Adrenal gland (tissue), 12 donors: ENCODE data around the gene TST. TPM values are rescaled to one million over a fixed set of nuclear protein-coding genes. Genes with fewer than 3 reads are reported as not detected.

ENCODE experiments used
- DNase-seq, 7 donors: peaks; one replicate each; pipeline ENCODE4 v3.0.0-alpha.2; 2019 to 2020
- H3K27ac ChIP-seq, 5 donors: fragments of 200-600 bp; sonication (generic) in 4 of 5; 1 replicate in 3 of 5; 2 replicates in 2 of 5; pipeline versions ENCODE4 v1.5.1 to v1.8.0; 2016 to 2020; ENCODE audit warnings: mild to moderate bottlenecking in 1 of 5
- H3K27me3 ChIP-seq: fragments of 200-600 bp; 2 replicates; pipeline ENCODE4 v1.8.0; 2021
- H3K36me3 ChIP-seq, 2 donors: fragments of 200-600 bp; replicated peaks in 1 of 2; 1 replicate in 1 of 2; 2 replicates in 1 of 2; pipeline versions ENCODE4 v1.5.1 to v1.8.0; 2018 to 2022
- H3K4me1 ChIP-seq, 2 donors: fragments of 200-600 bp; replicated peaks in 1 of 2; 1 replicate in 1 of 2; 2 replicates in 1 of 2; pipeline versions ENCODE4 v1.5.1 to v1.8.0; 2018 to 2021
- H3K4me3 ChIP-seq, 4 donors: fragments of 200-600 bp; sonication (generic) in 3 of 4; one replicate each; pipeline ENCODE4 v1.5.1; 2016 to 2018
- H3K9me3 ChIP-seq, 3 donors: fragments of 200-600 bp; sonication (generic) in 1 of 3; replicated peaks in 1 of 3; 1 replicate in 2 of 3; 2 replicates in 1 of 3; pipeline versions ENCODE4 v1.5.1 to v1.8.0; 2016 to 2021
- POLR2A ChIP-seq, 2 donors: fragments of 450-650 bp; IDR thresholded peaks; one replicate each; pipeline ENCODE4 v1.6.1; 2017; ENCODE audit warnings: antibody characterized with exemption in 2 of 2, mild to moderate bottlenecking in 2 of 2, moderate library complexity in 1 of 2
- WGBS, 4 donors: extraction: QIAGEN DNeasy Blood & Tissue Kit in 2 of 4; methylation state at CpG; one replicate each; pipeline versions ENCODE4 v1.1.5 to v1.1.7; 2013 to 2017; 5-methylcytosine and 5-hydroxymethylcytosine counted together
- intact Hi-C, 2 donors: fragments of 100-400 bp; cut with DNase I; formaldehyde crosslinking; loops; one replicate each; pipeline versions ENCODE4 v1.14.1 to v1.15.0; 2022 to 2023
- polyA plus RNA-seq, 3 donors: library from polyadenylated mRNA; stranded (reverse); fragments of 200-250 nt in 2 of 3; fragments of 350-450 nt in 1 of 3; fragmentation: Illumina TruSeq in 1 of 3; extraction: RNeasy Lipid Tissue Mini Kit (QIAGEN cat#74804) in 1 of 3; gene quantifications; one replicate each; pipeline ENCODE4 v1.2.3, GENCODE V29; 2013 to 2014
- total RNA-seq, 9 donors: library from RNA; depleted of rRNA in 4 of 9; stranded (reverse); fragments of >200 nt in 4 of 9; fragments of 120-200 nt in 1 of 9; fragmentation: NEBNext Ultra II Directional in 1 of 9; extraction: Animal tissue kit (Norgen Biotek cat#: 25700) in 1 of 9; gene quantifications; one replicate each; pipeline versions ENCODE4 v1.1.0 to v1.2.4, GENCODE V29; 2013 to 2023
- TF ChIP-seq, protein P1 (sequence below), 6 experiments: fragments of 450-650 bp in 4 of 6; fragments of 200-600 bp in 2 of 6; sonication (generic) in 1 of 6; IDR thresholded peaks; 1 replicate in 5 of 6; 2 replicates in 1 of 6; pipeline versions ENCODE4 v1.5.1 to v1.8.0; 2016 to 2021; ENCODE audit warnings: antibody characterized with exemption in 6 of 6, mild to moderate bottlenecking in 2 of 6, moderate library complexity in 1 of 6
- donor health status: healthy with polysubstance abuse.
- donor health status: Bipolar disorder and iron deficiency.
- donor health status: DM: yes; HTN: yes; CAD: no.
- donor health status: DM: no; HTN: no; CAD: no.
- donor health status: DM: no; HTN: no; CAD: no.
- donor health status: DM: yes; HTN: yes; CAD: no.

Gene TST
- total and polyA plus RNA-seq, 12 donors = 49.7 to 484 (median 195) TPM

DNA sequence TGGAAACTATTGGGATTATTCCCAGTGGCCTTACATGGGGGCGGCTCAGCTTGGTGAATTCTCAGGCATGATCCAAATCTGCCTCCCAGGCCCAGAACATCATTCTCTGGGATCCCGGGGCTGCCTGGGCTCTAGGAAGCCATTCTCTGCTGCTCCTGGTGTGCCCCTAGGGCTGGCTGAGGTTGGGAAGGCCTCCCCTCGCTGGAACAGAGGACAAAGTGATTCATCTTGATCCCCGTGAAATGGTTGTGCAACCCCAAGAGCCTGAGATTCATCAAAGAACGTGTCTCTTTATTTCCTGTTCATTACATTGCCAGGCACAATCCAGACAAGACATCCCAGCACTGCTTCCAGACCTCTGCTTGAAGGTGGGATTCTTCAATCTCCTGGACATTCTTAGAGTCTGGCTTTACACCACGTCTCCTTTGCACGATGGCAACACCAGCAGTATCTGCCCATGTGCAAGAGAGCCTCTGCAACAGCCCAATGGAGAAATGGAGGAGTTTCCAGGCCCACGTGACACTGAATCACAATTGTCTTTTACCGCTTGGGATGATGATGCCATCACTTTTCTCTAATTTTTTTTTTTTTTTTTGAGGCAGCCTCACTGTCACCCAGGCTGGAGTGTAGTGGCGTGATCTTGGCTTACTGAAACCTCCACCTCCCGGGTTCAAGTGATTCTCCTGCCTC is 52.3 kb downstream of the TST start:
- Histone ChIP-seq H3K27me3 (no peaks in the 10 kb centered on the region), H3K9me3 (no peaks in the 10 kb centered on the region)

DNA sequence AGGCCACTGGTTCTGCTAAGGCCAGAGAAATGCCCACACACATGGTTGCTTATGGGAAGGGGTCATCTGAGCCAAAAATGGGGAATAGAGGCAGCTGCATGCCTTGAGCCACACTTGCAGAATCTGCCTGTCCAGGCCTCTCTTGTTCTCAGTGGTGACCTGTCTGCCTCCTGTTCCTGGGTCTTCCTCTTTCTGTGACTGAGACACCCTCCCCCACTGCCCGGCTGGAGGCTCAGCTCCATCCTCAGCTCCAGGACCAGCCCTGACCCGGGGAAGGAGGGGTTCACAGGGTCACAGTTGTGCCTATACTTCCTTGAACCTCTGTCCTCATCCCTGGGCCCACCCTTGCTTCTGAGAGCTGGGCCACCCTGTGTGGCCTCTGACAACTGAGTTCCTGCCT is 53.6 kb downstream of the TST start:
- H3K27ac ChIP-seq = no peak overlapping the region
- intact Hi-C loops = no loop called here
- H3K9me3 ChIP-seq = no peaks in the 10 kb centered on the region
- peaks cover 4 to 14% of the 10 kb centered on the region in 2 donors for H3K4me1 ChIP-seq
- no peaks in the 10 kb centered on the region for H3K27me3 ChIP-seq
- WGBS, 4 donors = 62 to 75% (median 69%) methylated on average over 2 of the region's 2 CpGs
- DNase-seq = no peak
- no peak overlapping the region for H3K4me3 ChIP-seq
- TF ChIP-seq, protein P1, sequence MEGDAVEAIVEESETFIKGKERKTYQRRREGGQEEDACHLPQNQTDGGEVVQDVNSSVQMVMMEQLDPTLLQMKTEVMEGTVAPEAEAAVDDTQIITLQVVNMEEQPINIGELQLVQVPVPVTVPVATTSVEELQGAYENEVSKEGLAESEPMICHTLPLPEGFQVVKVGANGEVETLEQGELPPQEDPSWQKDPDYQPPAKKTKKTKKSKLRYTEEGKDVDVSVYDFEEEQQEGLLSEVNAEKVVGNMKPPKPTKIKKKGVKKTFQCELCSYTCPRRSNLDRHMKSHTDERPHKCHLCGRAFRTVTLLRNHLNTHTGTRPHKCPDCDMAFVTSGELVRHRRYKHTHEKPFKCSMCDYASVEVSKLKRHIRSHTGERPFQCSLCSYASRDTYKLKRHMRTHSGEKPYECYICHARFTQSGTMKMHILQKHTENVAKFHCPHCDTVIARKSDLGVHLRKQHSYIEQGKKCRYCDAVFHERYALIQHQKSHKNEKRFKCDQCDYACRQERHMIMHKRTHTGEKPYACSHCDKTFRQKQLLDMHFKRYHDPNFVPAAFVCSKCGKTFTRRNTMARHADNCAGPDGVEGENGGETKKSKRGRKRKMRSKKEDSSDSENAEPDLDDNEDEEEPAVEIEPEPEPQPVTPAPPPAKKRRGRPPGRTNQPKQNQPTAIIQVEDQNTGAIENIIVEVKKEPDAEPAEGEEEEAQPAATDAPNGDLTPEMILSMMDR (IDR thresholded peaks at IDR 0.05) = no peak
- TF ChIP-seq POLR2A (IDR thresholded peaks at IDR 0.05) = no peak
- no peaks in the 10 kb centered on the region for H3K36me3 ChIP-seq

More for the DNA sequence above, 52.3 kb downstream of the TST start:
- intact Hi-C loops = no loop called here
- Histone ChIP-seq H3K4me3 (no peak overlapping the region), H3K27ac (peak overlapping the region in 1 of 5 donors; percentile 40), H3K36me3 (no peaks in the 10 kb centered on the region), H3K4me1 (peaks cover 4 to 14% of the 10 kb centered on the region in 2 donors)
- TF ChIP-seq POLR2A (IDR thresholded peaks at IDR 0.05) = no peak
- TF ChIP-seq, protein P1 (IDR thresholded peaks at IDR 0.05) = no peak
- peak in 1 of 7 donors; percentile 43 for DNase-seq
- 71 to 79% (median 76%) methylated on average over 11 of the region's 11 CpGs for WGBS, 4 donors

DNA sequence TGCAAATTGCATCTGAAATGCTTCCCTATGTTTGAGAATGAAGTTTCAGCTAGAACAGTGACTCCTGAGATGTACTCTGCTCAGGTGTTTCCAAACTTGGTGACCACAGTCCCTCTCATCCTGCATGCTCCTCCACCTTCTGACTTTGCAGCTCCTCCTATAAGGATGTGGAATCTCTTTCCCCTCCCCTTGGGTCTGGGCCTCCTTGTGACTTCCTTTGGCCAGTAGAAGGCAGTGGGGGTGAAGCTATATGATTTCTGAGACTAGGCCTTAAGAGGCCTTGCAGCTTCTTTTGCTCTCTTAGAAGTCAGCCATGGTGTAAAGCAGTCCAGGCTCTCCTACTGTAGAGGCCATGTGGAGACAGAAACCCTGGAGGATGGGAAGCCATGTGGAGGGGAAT is 55.1 kb downstream of the TST start:
- H3K4me1 ChIP-seq = peaks cover 0 to 2% of the 10 kb centered on the region in 2 donors
- TF ChIP-seq, protein P1 (IDR thresholded peaks at IDR 0.05) = no peak
- TF ChIP-seq POLR2A (IDR thresholded peaks at IDR 0.05) = no peak
- peaks cover 3% of the 10 kb centered on the region for H3K27me3 ChIP-seq
- H3K27ac ChIP-seq = no peak overlapping the region
- no peak overlapping the region for H3K4me3 ChIP-seq
- DNase-seq = peak in 1 of 7 donors; percentile 27
- no peaks in the 10 kb centered on the region for H3K9me3 ChIP-seq
- no peaks in the 10 kb centered on the region for H3K36me3 ChIP-seq
- intact Hi-C loops = no loop called here

DNA sequence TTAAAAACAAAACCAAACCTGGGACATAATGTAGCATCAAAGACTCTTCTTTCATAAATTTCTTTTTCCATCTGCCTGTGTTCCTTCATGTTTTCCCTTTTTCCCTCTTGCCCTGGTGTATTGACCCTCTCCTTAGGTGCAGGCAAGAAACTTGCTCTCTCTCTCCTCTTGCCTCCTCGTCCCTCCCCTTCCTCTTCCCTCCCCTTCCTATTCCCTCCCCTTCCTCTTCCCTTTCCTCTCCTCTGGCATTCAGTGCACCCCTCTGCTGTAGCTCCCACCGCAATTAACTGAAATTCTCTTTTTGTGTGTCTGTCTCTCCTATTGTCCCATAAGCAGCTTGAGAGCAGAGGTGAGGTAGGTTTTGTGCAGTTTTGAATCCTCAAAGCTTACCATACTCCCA is 55.9 kb downstream of the TST start:
- intact Hi-C loops = no loop called here
- Histone ChIP-seq H3K4me1 (no peaks in the 10 kb centered on the region), H3K27ac (no peak overlapping the region), H3K9me3 (no peaks in the 10 kb centered on the region), H3K4me3 (no peak overlapping the region), H3K27me3 (peaks cover 3% of the 10 kb centered on the region), H3K36me3 (no peaks in the 10 kb centered on the region)
- DNase-seq = no peak
- 78 to 87% (median 80%) methylated on average over 2 of the region's 2 CpGs for WGBS, 4 donors
- no peak for TF ChIP-seq POLR2A (IDR thresholded peaks at IDR 0.05)
- TF ChIP-seq, protein P1 (IDR thresholded peaks at IDR 0.05) = no peak
